ENCODE results near the gene ARHGAP22.

DNA sequence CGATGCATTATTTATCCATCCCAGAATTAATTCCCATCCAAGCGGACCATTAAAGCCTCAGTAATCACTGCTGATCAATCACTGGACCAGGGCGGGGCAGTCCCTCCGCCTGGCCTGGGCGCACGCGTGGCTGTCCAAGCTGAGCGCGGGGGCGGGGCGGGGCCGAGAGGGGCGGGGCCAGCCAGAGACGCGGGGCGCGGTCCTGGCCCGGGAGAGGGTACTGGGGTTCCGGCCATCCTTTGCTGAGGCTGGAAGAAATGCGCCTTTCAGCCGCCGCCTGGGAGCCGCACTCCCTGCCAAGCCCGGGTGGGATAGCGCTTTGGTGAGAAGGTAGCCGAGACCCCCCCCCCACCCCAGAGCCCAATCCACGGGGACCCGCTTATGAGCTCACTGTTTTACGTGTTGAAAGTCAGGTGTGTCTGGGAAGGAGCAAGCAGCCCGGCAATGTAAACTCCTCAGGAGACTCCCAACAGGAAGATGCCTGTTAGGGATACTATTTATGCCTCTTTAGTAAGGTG lies at the start of gene ARHGAP22:
- TF ChIP-seq, protein P1, sequence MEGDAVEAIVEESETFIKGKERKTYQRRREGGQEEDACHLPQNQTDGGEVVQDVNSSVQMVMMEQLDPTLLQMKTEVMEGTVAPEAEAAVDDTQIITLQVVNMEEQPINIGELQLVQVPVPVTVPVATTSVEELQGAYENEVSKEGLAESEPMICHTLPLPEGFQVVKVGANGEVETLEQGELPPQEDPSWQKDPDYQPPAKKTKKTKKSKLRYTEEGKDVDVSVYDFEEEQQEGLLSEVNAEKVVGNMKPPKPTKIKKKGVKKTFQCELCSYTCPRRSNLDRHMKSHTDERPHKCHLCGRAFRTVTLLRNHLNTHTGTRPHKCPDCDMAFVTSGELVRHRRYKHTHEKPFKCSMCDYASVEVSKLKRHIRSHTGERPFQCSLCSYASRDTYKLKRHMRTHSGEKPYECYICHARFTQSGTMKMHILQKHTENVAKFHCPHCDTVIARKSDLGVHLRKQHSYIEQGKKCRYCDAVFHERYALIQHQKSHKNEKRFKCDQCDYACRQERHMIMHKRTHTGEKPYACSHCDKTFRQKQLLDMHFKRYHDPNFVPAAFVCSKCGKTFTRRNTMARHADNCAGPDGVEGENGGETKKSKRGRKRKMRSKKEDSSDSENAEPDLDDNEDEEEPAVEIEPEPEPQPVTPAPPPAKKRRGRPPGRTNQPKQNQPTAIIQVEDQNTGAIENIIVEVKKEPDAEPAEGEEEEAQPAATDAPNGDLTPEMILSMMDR (IDR thresholded peaks at IDR 0.05) = no peak
- TF ChIP-seq ZFX (IDR thresholded peaks at IDR 0.05; ENCODE audit: borderline replicate concordance) = no peak
